ENCODE measurements around the gene CFAP57. TPM values are rescaled to one million over a fixed set of nuclear protein-coding genes. Genes with fewer than 3 reads are reported as not detected.

CFAP57 gene
- total and polyA plus RNA-seq, 2 of the 8 experiments (the other 6 are each of a cell fraction or from before 2014, with no cell fraction given) = 0.20 to 0.80 TPM

DNA sequence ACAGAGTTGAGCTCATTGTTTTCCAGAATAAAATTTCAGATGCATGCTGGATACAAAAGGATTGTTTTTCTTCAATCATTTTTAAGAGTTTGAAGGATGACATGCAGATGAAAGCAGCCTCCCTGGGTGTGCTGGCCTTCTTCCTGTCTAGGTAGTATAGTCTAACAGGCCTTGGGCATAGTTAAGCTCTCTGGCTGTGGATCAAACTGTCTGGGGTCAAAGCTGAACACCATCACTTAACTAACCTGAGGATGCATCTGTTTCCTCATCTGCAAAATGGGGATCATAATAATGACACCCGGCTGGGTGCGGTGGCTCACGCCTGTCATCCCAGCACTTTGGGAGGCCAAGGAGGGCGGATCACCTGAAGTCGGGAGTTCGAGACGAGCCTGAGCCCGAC lies 122.6 kb downstream of the CFAP57 start (continued):
- TF ChIP-seq RAD21 (IDR thresholded peaks at IDR 0.05 in 1 of 2, conservative IDR thresholded peaks at IDR 0.05 in 1 of 2; ENCODE audit: low read depth in 2 of 2, low read length in 2 of 2) (no peak), TEAD4 (IDR thresholded peaks at IDR 0.05; ENCODE audit: low read depth, low read length) (no peak), SRF (IDR thresholded peaks at IDR 0.05; ENCODE audit: low read depth, low read length) (no peak), EP300 (IDR thresholded peaks at IDR 0.05; ENCODE audit: borderline replicate concordance in 1 of 2, low read depth in 2 of 2, low read length in 2 of 2) (no peak), SUZ12 (IDR thresholded peaks at IDR 0.05; ENCODE audit: low read length) (no peak), BACH1 (IDR thresholded peaks at IDR 0.05; ENCODE audit: low read length) (no peak), EZH2 (IDR thresholded peaks at IDR 0.05; ENCODE audit: low read depth, low read length, severe bottlenecking) (no peak)
- TF ChIP-seq, protein P1, sequence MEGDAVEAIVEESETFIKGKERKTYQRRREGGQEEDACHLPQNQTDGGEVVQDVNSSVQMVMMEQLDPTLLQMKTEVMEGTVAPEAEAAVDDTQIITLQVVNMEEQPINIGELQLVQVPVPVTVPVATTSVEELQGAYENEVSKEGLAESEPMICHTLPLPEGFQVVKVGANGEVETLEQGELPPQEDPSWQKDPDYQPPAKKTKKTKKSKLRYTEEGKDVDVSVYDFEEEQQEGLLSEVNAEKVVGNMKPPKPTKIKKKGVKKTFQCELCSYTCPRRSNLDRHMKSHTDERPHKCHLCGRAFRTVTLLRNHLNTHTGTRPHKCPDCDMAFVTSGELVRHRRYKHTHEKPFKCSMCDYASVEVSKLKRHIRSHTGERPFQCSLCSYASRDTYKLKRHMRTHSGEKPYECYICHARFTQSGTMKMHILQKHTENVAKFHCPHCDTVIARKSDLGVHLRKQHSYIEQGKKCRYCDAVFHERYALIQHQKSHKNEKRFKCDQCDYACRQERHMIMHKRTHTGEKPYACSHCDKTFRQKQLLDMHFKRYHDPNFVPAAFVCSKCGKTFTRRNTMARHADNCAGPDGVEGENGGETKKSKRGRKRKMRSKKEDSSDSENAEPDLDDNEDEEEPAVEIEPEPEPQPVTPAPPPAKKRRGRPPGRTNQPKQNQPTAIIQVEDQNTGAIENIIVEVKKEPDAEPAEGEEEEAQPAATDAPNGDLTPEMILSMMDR (IDR thresholded peaks at IDR 0.05; ENCODE audit: control extremely low read depth in 1 of 3, insufficient read depth in 1 of 3, low read depth in 1 of 3, low read length in 3 of 3) = no peak

All from H1 (cell line).